ENCODE results near the gene LIX1.
A peak's percentile ranks its signal among the peaks of the same experiment; 100 is the strongest.
"Not testable (repeated sequence)": the region's sequence is repeated elsewhere in the genome, so short reads cannot be mapped to it uniquely, and the experiment has no call there.

LIX1 gene

DNA sequence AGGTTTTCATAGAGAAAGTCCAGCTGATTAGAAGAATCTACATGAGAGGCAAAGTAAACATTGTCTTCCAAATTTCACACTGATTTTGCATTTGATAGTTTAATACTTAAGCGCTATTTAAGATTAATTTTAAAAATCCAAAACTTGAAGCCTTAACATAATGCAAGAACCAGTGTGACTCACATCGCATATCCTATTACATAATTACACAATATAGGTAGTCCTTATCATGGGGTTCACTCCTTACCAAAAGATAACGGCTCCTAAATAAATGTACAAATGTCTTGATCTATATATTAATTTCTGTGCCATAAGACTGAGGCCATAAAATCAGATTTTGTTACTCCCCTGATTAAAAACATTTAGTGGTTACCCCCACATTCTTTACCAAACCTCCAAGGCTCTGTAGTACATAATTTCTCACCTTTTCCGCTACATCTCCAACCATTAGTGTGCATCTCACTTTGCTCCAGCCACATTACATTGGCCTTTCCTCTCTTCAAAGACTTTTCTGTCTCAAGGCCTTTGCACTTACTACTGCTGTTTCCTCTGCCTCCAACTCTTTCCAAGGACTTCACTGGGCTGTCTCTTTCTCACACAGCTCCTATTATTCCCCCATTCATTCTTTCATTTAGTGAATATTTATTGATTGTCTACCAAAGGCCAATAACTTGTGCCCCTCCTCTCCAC, 39.6 kb upstream of the LIX1 start:
- POLR2A ChIA-PET (ENCODE audit: low non-redundant PET) = no interaction called here
- no peak overlapping the region for H3K27ac ChIP-seq
- DNase-seq (ENCODE audit: low spot score) = peak; percentile 61
- no peak for TF ChIP-seq CTCF (conservative IDR thresholded peaks at IDR 0.05; ENCODE audit: low read depth)
- CTCF ChIA-PET = interaction anchor here (0.6 to 2.0 kb wide), 4 partner anchors 68 to 1587 kb away, joined by 3 to 7 read pairs (median 6); no protein-coding TSS in a partner anchor

DNA sequence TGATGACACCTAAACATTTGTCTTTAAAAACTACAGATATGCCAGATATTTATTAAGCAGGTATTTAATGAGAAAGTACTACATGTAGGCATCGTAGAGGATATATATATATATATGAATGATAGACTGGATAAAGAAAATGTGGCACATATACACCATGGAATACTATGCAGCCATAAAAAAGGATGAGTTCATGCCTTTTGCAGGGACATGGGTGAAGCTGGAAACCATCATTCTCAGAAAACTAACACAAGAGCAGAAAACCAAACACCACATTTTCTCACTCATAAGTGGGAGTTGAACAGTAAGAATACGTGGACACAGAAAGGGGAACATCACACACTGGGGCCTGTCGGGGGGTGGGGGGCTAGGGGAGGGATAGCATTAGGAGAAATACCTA, 37.0 kb upstream of the LIX1 start:
- CTCF ChIA-PET = interaction anchor here (0.6 kb wide), 1 partner anchor 708 kb away, joined by 5 read pairs; no protein-coding TSS in a partner anchor

DNA sequence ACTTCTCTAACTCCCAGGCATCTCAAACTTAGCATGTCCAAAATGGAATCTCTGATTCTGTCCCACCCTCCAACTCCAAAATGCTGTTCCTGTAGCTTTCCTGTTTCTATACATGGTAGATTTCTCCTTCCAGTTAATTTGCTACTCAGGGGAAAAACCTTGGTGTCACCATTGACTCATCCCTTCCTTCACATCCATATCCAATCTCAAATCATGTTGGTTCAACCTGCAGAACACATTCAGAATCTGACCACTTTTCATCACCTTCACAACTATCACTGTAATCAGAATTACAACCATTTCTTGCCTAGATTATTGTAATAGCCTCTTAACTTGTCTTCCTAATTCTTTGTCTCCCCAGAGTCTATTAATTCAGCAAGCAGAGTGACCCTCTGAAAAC, 29.8 kb upstream of the LIX1 start:
- H3K27ac ChIP-seq = no peak overlapping the region
- CTCF ChIA-PET = no interaction called here
- TF ChIP-seq CTCF (conservative IDR thresholded peaks at IDR 0.05; ENCODE audit: low read depth) = no peak
- DNase-seq (ENCODE audit: low spot score) = no peak
- POLR2A ChIA-PET (ENCODE audit: low non-redundant PET) = no interaction called here

More for the DNA sequence above, 37.0 kb upstream of the LIX1 start:
- POLR2A ChIA-PET (ENCODE audit: low non-redundant PET); DNase-seq (ENCODE audit: low spot score); H3K27ac ChIP-seq: not testable (repeated sequence)

GRCh38 chr5:97171703-97172102, 29.3 kb upstream of the LIX1 start:
- no peak overlapping the region for H3K27ac ChIP-seq
- TF ChIP-seq CTCF (conservative IDR thresholded peaks at IDR 0.05; ENCODE audit: low read depth) = no peak
- ChIA-PET CTCF (no interaction called here), POLR2A (ENCODE audit: low non-redundant PET) (no interaction called here)
- no peak for DNase-seq (ENCODE audit: low spot score)

GRCh38 chr5:97167435-97167834, 25.0 kb upstream of the LIX1 start:
- ChIA-PET CTCF (no interaction called here), POLR2A (ENCODE audit: low non-redundant PET) (no interaction called here)
- H3K27ac ChIP-seq = no peak overlapping the region
- no peak for TF ChIP-seq CTCF (conservative IDR thresholded peaks at IDR 0.05; ENCODE audit: low read depth)
- DNase-seq (ENCODE audit: low spot score) = no peak

GRCh38 chr5:97165726-97166125, 23.3 kb upstream of the LIX1 start:
- no peak overlapping the region for H3K27ac ChIP-seq
- TF ChIP-seq CTCF (conservative IDR thresholded peaks at IDR 0.05; ENCODE audit: low read depth) = no peak
- no peak for DNase-seq (ENCODE audit: low spot score)
- ChIA-PET CTCF (interaction anchor here (1.8 kb wide), 1 partner anchor 297 kb away, joined by 7 read pairs; no protein-coding TSS in a partner anchor), POLR2A (ENCODE audit: low non-redundant PET) (no interaction called here)

DNA sequence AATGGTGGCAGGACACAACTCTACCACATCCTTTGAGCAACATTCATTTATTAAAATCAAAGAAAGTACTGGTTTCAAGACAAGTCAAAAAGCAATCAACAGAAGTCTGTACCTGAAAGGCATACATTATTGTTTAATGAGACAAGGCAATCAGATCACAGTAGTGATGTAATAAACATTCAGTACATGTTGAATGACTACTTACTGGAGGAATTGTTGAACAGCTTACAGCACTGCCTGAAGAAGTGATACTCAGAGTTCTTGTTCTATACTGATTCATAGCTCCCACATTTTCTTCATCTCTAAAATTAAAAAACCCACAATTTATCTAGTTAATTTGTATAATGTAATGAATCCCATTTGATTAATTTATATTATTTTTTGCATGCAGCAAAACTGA, 22.4 kb upstream of the LIX1 start:
- no peak for TF ChIP-seq CTCF (conservative IDR thresholded peaks at IDR 0.05; ENCODE audit: low read depth)
- ChIA-PET POLR2A (ENCODE audit: low non-redundant PET) (no interaction called here), CTCF (interaction anchor here (1.0 kb wide), 1 partner anchor 413 kb away, joined by 3 read pairs; no protein-coding TSS in a partner anchor)
- DNase-seq (ENCODE audit: low spot score) = no peak
- H3K27ac ChIP-seq = no peak overlapping the region
